Duodenal mucosa (tissue), 2 donors: ENCODE measurements around the gene SMIM35.

ENCODE experiments used
- H3K27ac ChIP-seq: one replicate; pipeline ENCODE4 v1.7.0; 2013; ENCODE audit warnings: low read depth, low read length
- H3K27me3 ChIP-seq, 2 donors: one replicate each; pipeline ENCODE4 v1.7.0; 2013; ENCODE audit warnings: low read length in 2 of 2, control low read depth in 1 of 2; ENCODE audit not compliant: insufficient read depth in 2 of 2, control insufficient read depth in 1 of 2
- H3K36me3 ChIP-seq, 2 donors: one replicate each; pipeline ENCODE4 v1.7.0; 2013; ENCODE audit warnings: low read length in 2 of 2, control low read depth in 1 of 2; ENCODE audit not compliant: insufficient read depth in 2 of 2, control insufficient read depth in 1 of 2
- H3K4me1 ChIP-seq, 2 donors: one replicate each; pipeline ENCODE4 v1.7.0; 2013; ENCODE audit warnings: low read length in 2 of 2, control low read depth in 1 of 2; ENCODE audit not compliant: insufficient read depth in 2 of 2, control insufficient read depth in 1 of 2
- H3K4me3 ChIP-seq, 2 donors: one replicate each; pipeline ENCODE4 v1.7.0; 2013; ENCODE audit warnings: low read length in 2 of 2, low read depth in 1 of 2
- H3K9ac ChIP-seq, 2 donors: one replicate each; pipeline ENCODE4 v1.7.0; 2013; ENCODE audit warnings: low read length in 2 of 2, low read depth in 1 of 2
- H3K9me3 ChIP-seq, 2 donors: one replicate each; pipeline ENCODE4 v1.7.0; 2013; ENCODE audit warnings: low read length in 2 of 2, control low read depth in 1 of 2; ENCODE audit not compliant: control insufficient read depth in 1 of 2

Gene SMIM35

DNA sequence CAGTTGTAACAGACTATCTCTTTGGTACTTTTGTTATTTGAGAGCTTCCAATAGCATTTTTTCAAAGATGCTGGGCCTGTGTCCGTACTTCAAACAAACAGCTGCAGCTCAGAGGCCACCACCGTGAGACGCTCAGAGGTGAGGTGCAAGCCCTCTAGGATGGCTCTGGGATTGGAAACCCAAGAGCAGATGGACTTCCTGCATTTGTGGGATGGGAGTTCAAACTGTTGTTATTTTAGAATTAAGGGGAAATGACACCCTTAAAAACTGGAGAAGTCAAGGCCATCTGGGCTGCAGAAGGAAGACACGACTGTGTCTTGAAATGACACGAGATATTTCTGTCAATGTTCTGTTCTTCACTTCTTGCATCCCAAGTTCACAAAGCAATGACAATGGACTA is 109.7 kb downstream of the SMIM35 start:
- Histone ChIP-seq H3K27me3 (no peaks in the 10 kb centered on the region), H3K4me3 (no peak overlapping the region), H3K27ac (no peak overlapping the region), H3K9ac (no peak overlapping the region), H3K4me1 (peaks cover 10 to 14% of the 10 kb centered on the region in 2 donors), H3K36me3 (no peaks in the 10 kb centered on the region), H3K9me3 (no peaks in the 10 kb centered on the region)

DNA sequence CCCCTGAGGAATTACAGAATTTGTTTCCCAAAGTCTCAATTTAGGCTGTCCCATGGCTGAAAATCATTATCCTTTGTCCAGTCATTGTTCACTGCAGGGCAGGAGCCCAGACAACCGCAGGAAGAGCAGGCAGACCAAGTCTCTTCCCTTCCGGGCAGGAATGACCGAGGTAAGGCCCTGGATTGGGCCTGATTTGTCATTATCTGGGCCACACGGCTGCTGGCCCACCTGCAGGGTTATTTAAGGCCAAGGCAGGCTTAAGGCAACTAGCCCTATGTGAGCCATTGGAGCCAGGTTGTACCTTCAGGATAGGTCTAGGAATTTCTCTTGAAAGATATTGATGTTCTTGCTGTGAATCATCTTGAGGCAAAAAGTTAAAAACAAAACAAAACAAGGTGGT is 110.3 kb downstream of the SMIM35 start:
- Histone ChIP-seq H3K9me3 (no peaks in the 10 kb centered on the region), H3K27ac (no peak overlapping the region), H3K27me3 (no peaks in the 10 kb centered on the region), H3K4me1 (peaks cover 10 to 14% of the 10 kb centered on the region in 2 donors), H3K9ac (no peak overlapping the region), H3K36me3 (no peaks in the 10 kb centered on the region), H3K4me3 (no peak overlapping the region)

- Histone ChIP-seq H3K4me1 (peaks cover 15 to 30% of the 10 kb centered on the region in 2 donors), H3K9me3 (no peaks in the 10 kb centered on the region), H3K27ac (no peak overlapping the region), H3K4me3 (no peak overlapping the region), H3K27me3 (no peaks in the 10 kb centered on the region), H3K36me3 (no peaks in the 10 kb centered on the region), H3K9ac (no peak overlapping the region)
These were observed 113.3 kb downstream of the SMIM35 start for GRCh38 chr11:117973503-117973860.

GRCh38 chr11:117972629-117973502 is 113.9 kb downstream of the SMIM35 start:
- H3K36me3 ChIP-seq, result no peaks in the 10 kb centered on the region
- no peak overlapping the region for H3K4me3 ChIP-seq
- no peak overlapping the region for H3K9ac ChIP-seq
- no peaks in the 10 kb centered on the region for H3K9me3 ChIP-seq
- peaks cover 15 to 33% of the 10 kb centered on the region in 2 donors for H3K4me1 ChIP-seq
- no peaks in the 10 kb centered on the region for H3K27me3 ChIP-seq
- H3K27ac ChIP-seq, result no peak overlapping the region

DNA sequence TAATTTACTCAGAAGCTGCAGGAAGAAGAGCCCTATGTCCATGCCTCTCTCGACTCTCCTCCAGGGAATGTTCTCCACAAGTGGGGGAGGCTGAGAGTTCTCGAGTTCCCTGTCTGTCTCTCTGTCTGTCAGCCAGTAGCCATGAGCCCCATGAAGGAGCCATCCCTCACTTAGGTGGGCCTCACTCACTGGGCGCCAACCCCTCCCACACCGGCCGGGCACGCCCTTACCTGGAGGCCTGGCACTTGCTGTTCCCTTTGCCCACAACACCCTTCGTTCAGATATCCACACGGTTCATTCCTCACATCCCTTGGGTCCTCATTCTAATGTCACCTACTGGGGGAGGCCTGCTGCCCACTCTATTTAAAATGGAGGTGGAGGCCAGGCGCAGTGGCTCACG is 114.7 kb downstream of the SMIM35 start:
- Histone ChIP-seq H3K27ac (no peak overlapping the region), H3K27me3 (no peaks in the 10 kb centered on the region), H3K36me3 (no peaks in the 10 kb centered on the region), H3K4me1 (peaks cover 15 to 33% of the 10 kb centered on the region in 2 donors), H3K9ac (no peak overlapping the region), H3K4me3 (no peak overlapping the region), H3K9me3 (no peaks in the 10 kb centered on the region)

DNA sequence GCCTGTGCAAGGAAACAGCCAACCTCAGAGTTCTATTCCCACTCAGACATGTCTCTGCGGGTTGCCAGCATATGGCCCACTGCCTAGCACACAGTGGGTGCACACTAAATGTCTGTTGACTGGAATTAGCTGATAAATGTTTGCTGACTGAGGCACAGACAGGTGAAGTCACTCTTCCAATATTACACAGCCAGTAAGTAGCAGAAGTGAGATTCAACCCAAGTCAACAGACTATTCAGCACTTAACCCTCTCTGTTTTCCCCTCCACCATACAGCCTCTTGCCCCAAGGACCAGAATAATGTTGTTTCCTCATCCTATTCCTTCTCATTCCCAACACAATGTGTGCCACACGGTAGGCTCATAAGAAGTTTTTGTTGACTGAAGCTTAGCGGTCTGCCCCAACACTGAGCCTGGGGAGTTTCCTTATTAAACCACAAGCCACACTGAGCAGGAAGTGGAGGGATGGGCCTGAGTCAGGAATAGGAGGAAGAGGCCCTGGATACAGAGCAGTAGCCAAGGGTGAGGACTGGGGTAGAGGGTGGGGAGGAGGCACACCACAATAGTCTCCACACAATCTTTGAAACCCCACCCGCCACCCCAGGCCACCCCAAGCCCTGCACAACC is 116.3 kb downstream of the SMIM35 start:
- Histone ChIP-seq H3K4me1 (peaks cover 15 to 33% of the 10 kb centered on the region in 2 donors), H3K9ac (no peak overlapping the region)

DNA sequence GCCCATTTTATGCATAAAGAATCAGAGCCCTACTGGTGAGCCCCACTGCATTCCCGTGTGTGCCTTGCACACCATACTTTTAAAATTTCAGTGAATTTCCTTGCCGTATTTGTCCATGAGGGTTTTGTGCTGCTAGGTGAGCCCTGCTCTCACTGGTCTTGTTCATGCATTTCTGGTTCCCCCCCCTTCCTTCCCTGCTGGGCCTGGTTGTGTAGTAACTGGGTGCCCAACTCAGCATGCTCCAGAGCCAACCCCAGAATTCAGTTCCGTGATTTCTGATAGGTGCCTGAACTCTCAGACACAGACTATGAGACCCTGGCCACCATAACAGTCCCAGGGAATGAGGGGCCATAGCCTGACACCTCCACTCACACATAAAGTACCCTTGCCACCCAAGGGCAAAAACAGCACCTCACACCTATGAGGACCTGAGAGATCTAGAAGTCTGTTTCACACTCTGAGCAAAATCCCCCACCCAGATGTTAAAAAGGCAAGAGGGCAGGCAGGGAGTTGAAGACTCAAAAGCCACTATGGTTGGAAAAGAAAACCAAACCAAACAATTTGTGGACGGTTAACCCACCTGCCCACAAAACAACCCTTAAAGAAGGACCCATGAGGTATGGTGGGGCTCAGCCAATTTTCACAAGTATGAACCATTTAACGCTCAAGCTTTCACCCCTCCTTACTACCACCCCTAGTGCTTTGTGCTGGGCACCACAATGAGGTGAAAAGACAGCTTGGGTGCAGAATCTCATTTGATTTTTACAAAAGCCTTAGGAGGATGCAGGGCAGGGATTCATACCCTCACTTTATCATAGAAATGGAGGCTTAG is 117.4 kb downstream of the SMIM35 start:
- Histone ChIP-seq H3K9ac (no peak overlapping the region), H3K27ac (no peak overlapping the region)

More for the DNA sequence above, 116.3 kb downstream of the SMIM35 start:
- H3K4me3 ChIP-seq, result no peak overlapping the region
- H3K9me3 ChIP-seq, result no peaks in the 10 kb centered on the region
- no peaks in the 10 kb centered on the region for H3K27me3 ChIP-seq
- H3K27ac ChIP-seq, result no peak overlapping the region
- no peaks in the 10 kb centered on the region for H3K36me3 ChIP-seq

GRCh38 chr11:117966908-117967307 is 119.9 kb downstream of the SMIM35 start:
- Histone ChIP-seq H3K27me3 (no peaks in the 10 kb centered on the region), H3K27ac (no peak overlapping the region), H3K4me1 (peaks cover 5 to 18% of the 10 kb centered on the region in 2 donors), H3K4me3 (no peak overlapping the region), H3K9me3 (no peaks in the 10 kb centered on the region), H3K9ac (no peak overlapping the region), H3K36me3 (no peaks in the 10 kb centered on the region)

More for the DNA sequence above, 117.4 kb downstream of the SMIM35 start:
- Histone ChIP-seq H3K27me3 (no peaks in the 10 kb centered on the region), H3K4me3 (no peak overlapping the region), H3K4me1 (peaks cover 15 to 33% of the 10 kb centered on the region in 2 donors), H3K36me3 (no peaks in the 10 kb centered on the region), H3K9me3 (no peaks in the 10 kb centered on the region)

- Histone ChIP-seq H3K27me3 (no peaks in the 10 kb centered on the region), H3K9ac (no peak overlapping the region), H3K4me3 (no peak overlapping the region), H3K9me3 (no peaks in the 10 kb centered on the region), H3K27ac (no peak overlapping the region), H3K36me3 (no peaks in the 10 kb centered on the region), H3K4me1 (no peaks in the 10 kb centered on the region)
These were observed 123.9 kb downstream of the SMIM35 start for GRCh38 chr11:117962826-117963225.

- no peak overlapping the region for H3K27ac ChIP-seq
- no peaks in the 10 kb centered on the region for H3K9me3 ChIP-seq
- no peaks in the 10 kb centered on the region for H3K27me3 ChIP-seq
- H3K4me3 ChIP-seq, result no peak overlapping the region
- H3K4me1 ChIP-seq, result no peaks in the 10 kb centered on the region
- H3K9ac ChIP-seq, result no peak overlapping the region
- H3K36me3 ChIP-seq, result no peaks in the 10 kb centered on the region
These were observed 124.9 kb downstream of the SMIM35 start for GRCh38 chr11:117961896-117962295.
